GM23338 (cell line): ENCODE data around the gene TIMM21. TPM values are rescaled to one million over a fixed set of nuclear protein-coding genes. Genes with fewer than 3 reads are reported as not detected.

Experiments used
- ATAC-seq: fragments of 200-7000 bp; cut with Tn5 transposase; 3 replicates; pipeline ENCODE4 v1.9.1; 2020
- DNase-seq: peaks from one replicate; pipeline ENCODE4 v3.0.0-alpha.2; 2015; ENCODE audit warnings: low spot score
- H2AFZ ChIP-seq: fragments of 200-600 bp; sonication (generic); 2 replicates; pipeline ENCODE4 v1.8.0; 2016; ENCODE audit warnings: antibody characterized with exemption, mild to moderate bottlenecking, moderate library complexity
- H3F3A ChIP-seq: fragments of 200-600 bp; sonication (generic); replicated peaks from 2 replicates; pipeline ENCODE4 v1.8.0; 2017; ENCODE audit warnings: antibody characterized with exemption, mixed run types, low read depth
- H3K27ac ChIP-seq: fragments of 200-600 bp; sonication (generic); 2 replicates; pipeline ENCODE4 v1.6.1; 2016; ENCODE audit warnings: low read depth
- H3K27me3 ChIP-seq: fragments of 200-600 bp; sonication (generic); 2 replicates; pipeline ENCODE4 v1.8.0; 2016; ENCODE audit warnings: mild to moderate bottlenecking, mixed run types, moderate library complexity; ENCODE audit not compliant: insufficient read depth
- H3K36me3 ChIP-seq: fragments of 200-600 bp; sonication (generic); 2 replicates; pipeline ENCODE4 v1.8.0; 2016; ENCODE audit warnings: mild to moderate bottlenecking; ENCODE audit not compliant: insufficient read depth
- H3K4me1 ChIP-seq: fragments of 200-600 bp; sonication (generic); 2 replicates; pipeline ENCODE4 v1.8.0; 2016; ENCODE audit warnings: mild to moderate bottlenecking, moderate library complexity; ENCODE audit not compliant: insufficient read depth
- H3K4me2 ChIP-seq: fragments of 200-600 bp; sonication (generic); 2 replicates; pipeline ENCODE4 v1.7.1; 2017; ENCODE audit warnings: mixed run types
- H3K4me3 ChIP-seq: fragments of 200-600 bp; sonication (generic); 2 replicates; pipeline ENCODE4 v1.6.1; 2016; ENCODE audit warnings: mixed run types
- H3K79me2 ChIP-seq: fragments of 200-600 bp; sonication (generic); replicated peaks from 2 replicates; pipeline ENCODE4 v1.8.0; 2017; ENCODE audit warnings: mild to moderate bottlenecking; ENCODE audit not compliant: insufficient read depth
- H3K9me2 ChIP-seq: fragments of 200-600 bp; sonication (generic); 2 replicates; pipeline ENCODE4 v1.8.0; 2017; ENCODE audit not compliant: insufficient read depth
- H4K20me1 ChIP-seq: fragments of 200-600 bp; sonication (generic); replicated peaks from 2 replicates; pipeline ENCODE4 v1.8.0; 2017; ENCODE audit warnings: mild to moderate bottlenecking; ENCODE audit not compliant: insufficient read depth
- H3K27ac Mint-ChIP-seq: 2 replicates; pipeline ENCODE4 v1.8.0; 2020; ENCODE audit warnings: inconsistent platforms, mild to moderate bottlenecking, moderate library complexity, mixed read lengths
- H3K27me3 Mint-ChIP-seq: 3 replicates; pipeline ENCODE4 v1.8.0; 2022; ENCODE audit warnings: low read depth, mild to moderate bottlenecking, moderate library complexity, mixed read lengths, inconsistent platforms; ENCODE audit not compliant: insufficient read depth, poor library complexity
- H3K36me3 Mint-ChIP-seq: 3 replicates; pipeline ENCODE4 v1.8.0; 2021; ENCODE audit warnings: low read depth, mild to moderate bottlenecking, inconsistent platforms, moderate library complexity, mixed read lengths
- H3K4me1 Mint-ChIP-seq: 3 replicates; pipeline ENCODE4 v1.8.0; 2020; ENCODE audit warnings: mild to moderate bottlenecking, inconsistent platforms, mixed read lengths
- H3K4me3 Mint-ChIP-seq: 3 replicates; pipeline ENCODE4 v1.8.0; 2021; ENCODE audit warnings: moderate library complexity, mild to moderate bottlenecking, inconsistent platforms, mixed read lengths
- H3K9me3 Mint-ChIP-seq: 3 replicates; pipeline ENCODE4 v1.8.0; 2020; ENCODE audit warnings: moderate library complexity, mild to moderate bottlenecking, inconsistent platforms, mixed read lengths
- CREB1 ChIP-seq: fragments of 250-450 bp; sonication (Bioruptor Pico); IDR thresholded peaks from 2 replicates; pipeline ENCODE4 v1.5.0; 2020; ENCODE audit warnings: low read depth, mild to moderate bottlenecking, moderate library complexity
- EZH2 ChIP-seq: fragments of 200-600 bp; sonication (generic); IDR thresholded peaks from one replicate; pipeline ENCODE4 v1.8.0; 2017; ENCODE audit warnings: antibody characterized with exemption, mild to moderate bottlenecking, low read depth; ENCODE audit not compliant: unreplicated experiment
- NANOG ChIP-seq: IDR thresholded peaks from 2 replicates; pipeline ENCODE4 v1.6.1; 2016; ENCODE audit warnings: antibody characterized with exemption, borderline replicate concordance
- POLR2AphosphoS5 ChIP-seq: IDR thresholded peaks from 2 replicates; pipeline ENCODE4 v1.6.1; 2016; ENCODE audit warnings: antibody characterized with exemption, low read depth
- REST ChIP-seq: IDR thresholded peaks from one replicate; pipeline ENCODE4 v1.6.1; 2018; ENCODE audit warnings: antibody characterized with exemption; ENCODE audit not compliant: unreplicated experiment
- ZNF331 ChIP-seq: fragments of 250-450 bp; sonication (Bioruptor Pico); IDR thresholded peaks from 2 replicates; pipeline ENCODE4 v1.5.0; 2020; ENCODE audit warnings: low read depth, mild to moderate bottlenecking, moderate library complexity
- ZNF462 ChIP-seq: fragments of 250-450 bp; sonication (Bioruptor Pico); IDR thresholded peaks from 2 replicates; pipeline ENCODE4 v1.5.0; 2020; ENCODE audit warnings: mild to moderate bottlenecking, moderate library complexity
- long read RNA-seq: library from polyadenylated mRNA; unstranded; transcript quantifications from one replicate; pipeline ENCODE4 v2.0.0, GENCODE V29; 2020; ENCODE audit not compliant: unreplicated experiment
- polyA plus RNA-seq: library from polyadenylated mRNA; unstranded; fragments of >200 nt; fragmentation: Nextera tagmentation; extraction: Ambion mirVana; gene quantifications from 2 replicates; pipeline ENCODE4 v1.2.1, GENCODE V29; 2016
- total RNA-seq: library from RNA; depleted of rRNA; stranded (reverse); fragments of >200 nt; shearing (Covaris generic); gene quantifications from 2 replicates; pipeline ENCODE4 v1.2.3, GENCODE V29; 2014; rRNA removed
- TF ChIP-seq, protein P1 (sequence below), 2 experiments: fragments of 200-600 bp in 1 of 2; sonication (generic) in 1 of 2; conservative IDR thresholded peaks; 2 replicates each; pipeline versions ENCODE4 v1.5.1 to v1.6.1; 2016 to 2017; ENCODE audit warnings: antibody characterized with exemption in 2 of 2, low read depth in 2 of 2, mild to moderate bottlenecking in 2 of 2, moderate library complexity in 1 of 2
- TF ChIP-seq, protein P2 (sequence below): IDR thresholded peaks from 2 replicates; pipeline ENCODE4 v1.6.1; 2016; ENCODE audit warnings: antibody characterized with exemption

The TIMM21 gene
- total RNA-seq (33.0 and 49.2 TPM in 2 replicates), polyA plus RNA-seq (76.7 and 97.6 TPM in 2 replicates)
- long read RNA-seq, transcript TIMM21-201 (6 exons, 3,095 nt) = major isoform, 30 of 36 reads
- long read RNA-seq, partial matches to known transcripts = 0 of 36 reads
- long read RNA-seq, other reads (novel, unspliced or antisense) = 6 of 36 reads

GRCh38 chr18:74147779-74148542 is at the start of gene TIMM21, which contains the start of gene FBXO15:
TIMM21 (plus strand) TSS chr18:74148523; CDS start chr18:74148809, 286 bp downstream.
FBXO15 (minus strand) TSS chr18:74147834; CDS start chr18:74147785, 49 bp downstream.
- Mint-ChIP-seq H3K4me1 (peaks cover 22% of the 10 kb centered on the region), H3K9me3 (peaks cover 3% of the 10 kb centered on the region; the same call in 1 of the 3 replicates), H3K4me3 (peak within 1 kb of the TSS; percentile 99), H3K27me3 (peaks cover 20% of the 10 kb centered on the region), H3K36me3 (peaks cover 10% of the 10 kb centered on the region; the same call in 2 of the 3 replicates), H3K27ac (peak within 1 kb of the TSS; percentile 95)
- Histone ChIP-seq H3K27me3 (peaks cover 9% of the 10 kb centered on the region; the same call in 1 of the 2 replicates), H3K4me2 (peak within 1 kb of the TSS; percentile 88), H3K36me3 (no peaks in the 10 kb centered on the region), H4K20me1 (no peaks in the 10 kb centered on the region; the same call in 1 of the 2 replicates), H3K27ac (no peak within 1 kb of the TSS; the same call in 1 of the 2 replicates), H2AFZ (peak within 1 kb of the TSS; percentile 94), H3K4me1 (peaks cover 12% of the 10 kb centered on the region), H3K9me2 (no peaks in the 10 kb centered on the region), H3K4me3 (peak within 1 kb of the TSS; percentile 82), H3F3A (no peaks in the 10 kb centered on the region), H3K79me2 (peaks cover 45% of the 10 kb centered on the region)
- DNase-seq (peak; percentile 96), ATAC-seq (peak; percentile 96)
- TF ChIP-seq NANOG = no peak
- TF ChIP-seq, protein P1, sequence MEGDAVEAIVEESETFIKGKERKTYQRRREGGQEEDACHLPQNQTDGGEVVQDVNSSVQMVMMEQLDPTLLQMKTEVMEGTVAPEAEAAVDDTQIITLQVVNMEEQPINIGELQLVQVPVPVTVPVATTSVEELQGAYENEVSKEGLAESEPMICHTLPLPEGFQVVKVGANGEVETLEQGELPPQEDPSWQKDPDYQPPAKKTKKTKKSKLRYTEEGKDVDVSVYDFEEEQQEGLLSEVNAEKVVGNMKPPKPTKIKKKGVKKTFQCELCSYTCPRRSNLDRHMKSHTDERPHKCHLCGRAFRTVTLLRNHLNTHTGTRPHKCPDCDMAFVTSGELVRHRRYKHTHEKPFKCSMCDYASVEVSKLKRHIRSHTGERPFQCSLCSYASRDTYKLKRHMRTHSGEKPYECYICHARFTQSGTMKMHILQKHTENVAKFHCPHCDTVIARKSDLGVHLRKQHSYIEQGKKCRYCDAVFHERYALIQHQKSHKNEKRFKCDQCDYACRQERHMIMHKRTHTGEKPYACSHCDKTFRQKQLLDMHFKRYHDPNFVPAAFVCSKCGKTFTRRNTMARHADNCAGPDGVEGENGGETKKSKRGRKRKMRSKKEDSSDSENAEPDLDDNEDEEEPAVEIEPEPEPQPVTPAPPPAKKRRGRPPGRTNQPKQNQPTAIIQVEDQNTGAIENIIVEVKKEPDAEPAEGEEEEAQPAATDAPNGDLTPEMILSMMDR (conservative IDR thresholded peaks at IDR 0.05; ENCODE audit: low read depth in 2 of 2) = no peak
- peak; percentile 65 for TF ChIP-seq POLR2AphosphoS5
- no peak for TF ChIP-seq ZNF331 (CRISPR knock-in tag)
- peak; percentile 92 for TF ChIP-seq CREB1
- no peak for TF ChIP-seq EZH2
- no peak for TF ChIP-seq ZNF462
- TF ChIP-seq REST = no peak
- TF ChIP-seq, protein P2, sequence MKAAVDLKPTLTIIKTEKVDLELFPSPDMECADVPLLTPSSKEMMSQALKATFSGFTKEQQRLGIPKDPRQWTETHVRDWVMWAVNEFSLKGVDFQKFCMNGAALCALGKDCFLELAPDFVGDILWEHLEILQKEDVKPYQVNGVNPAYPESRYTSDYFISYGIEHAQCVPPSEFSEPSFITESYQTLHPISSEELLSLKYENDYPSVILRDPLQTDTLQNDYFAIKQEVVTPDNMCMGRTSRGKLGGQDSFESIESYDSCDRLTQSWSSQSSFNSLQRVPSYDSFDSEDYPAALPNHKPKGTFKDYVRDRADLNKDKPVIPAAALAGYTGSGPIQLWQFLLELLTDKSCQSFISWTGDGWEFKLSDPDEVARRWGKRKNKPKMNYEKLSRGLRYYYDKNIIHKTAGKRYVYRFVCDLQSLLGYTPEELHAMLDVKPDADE = peak; percentile 95
